Neural cell (in vitro differentiated cells): ENCODE measurements around the gene MACF1. TPM values are rescaled to one million over a fixed set of nuclear protein-coding genes. Genes with fewer than 3 reads are reported as not detected.

ENCODE experiments used
- H2AFZ ChIP-seq: fragments of 200-600, 300-800 bp; sonication (generic), shearing (Covaris generic); 2 replicates; pipeline ENCODE4 v1.6.0; 2014; ENCODE audit warnings: low read depth, mild to moderate bottlenecking, antibody characterized with exemption, low read length, moderate library complexity
- H3F3A ChIP-seq: fragments of 200-600 bp; shearing (Covaris generic); 2 replicates; pipeline ENCODE4 v1.6.1; 2016; ENCODE audit warnings: mild to moderate bottlenecking, moderate library complexity, mixed read lengths, antibody characterized with exemption, low read length; ENCODE audit not compliant: insufficient read depth, poor library complexity, severe bottlenecking
- H3K27ac ChIP-seq: fragments of 200-600, 300-800 bp; sonication (generic), shearing (Covaris generic); 2 replicates; pipeline ENCODE4 v1.5.1; 2014; ENCODE audit warnings: mild to moderate bottlenecking, low read length, moderate library complexity
- H3K27me3 ChIP-seq: fragments of 300-800, 200-600 bp; sonication (generic), shearing (Covaris generic); 2 replicates; pipeline ENCODE4 v1.6.0; 2014; ENCODE audit warnings: mild to moderate bottlenecking, low read depth, low read length, moderate library complexity; ENCODE audit not compliant: insufficient read depth
- H3K36me3 ChIP-seq: fragments of 300-800, 200-600 bp; sonication (generic), shearing (Covaris generic); 2 replicates; pipeline ENCODE4 v1.5.1; 2014; ENCODE audit warnings: mild to moderate bottlenecking, antibody characterized with exemption, low read length, moderate library complexity; ENCODE audit not compliant: insufficient read depth
- H3K4me2 ChIP-seq: fragments of 300-800, 200-600 bp; sonication (generic), shearing (Covaris generic); 2 replicates; pipeline ENCODE4 v1.6.0; 2014; ENCODE audit warnings: mild to moderate bottlenecking, low read length
- H3K4me3 ChIP-seq: fragments of 300-800, 200-600 bp; sonication (generic), shearing (Covaris generic); 2 replicates; pipeline ENCODE4 v1.5.1; 2014; ENCODE audit warnings: mild to moderate bottlenecking, low read length, moderate library complexity
- H3K79me2 ChIP-seq: fragments of 200-600 bp; shearing (Covaris generic); replicated peaks from 2 replicates; pipeline ENCODE4 v1.6.0; 2014; ENCODE audit warnings: mild to moderate bottlenecking, low read length, moderate library complexity; ENCODE audit not compliant: insufficient read depth
- H3K9ac ChIP-seq: fragments of 300-800, 200-600 bp; sonication (generic), shearing (Covaris generic); 2 replicates; pipeline ENCODE4 v1.6.1; 2016; ENCODE audit warnings: mild to moderate bottlenecking, low read length, mixed read lengths
- H3K9me2 ChIP-seq: fragments of 200-600 bp; shearing (Covaris generic); 2 replicates; pipeline ENCODE4 v1.6.1; 2016; ENCODE audit warnings: mild to moderate bottlenecking, low read length, mixed read lengths; ENCODE audit not compliant: insufficient read depth
- H3K9me3 ChIP-seq: fragments of 200-600, 300-800 bp; sonication (generic), shearing (Covaris generic); 2 replicates; pipeline ENCODE4 v1.6.1; 2016; ENCODE audit warnings: mild to moderate bottlenecking, mixed run types, low read length, moderate library complexity, mixed read lengths
- H4K20me1 ChIP-seq: fragments of 200-600 bp; shearing (Covaris generic); 2 replicates; pipeline ENCODE4 v1.6.1; 2016; ENCODE audit warnings: mild to moderate bottlenecking, mixed run types; ENCODE audit not compliant: insufficient read depth
- EP300 ChIP-seq: fragments of 450-650 bp; conservative IDR thresholded peaks from 2 replicates; pipeline ENCODE4 v1.6.1; 2014; ENCODE audit warnings: antibody characterized with exemption, mild to moderate bottlenecking, moderate library complexity; ENCODE audit not compliant: poor library complexity, severe bottlenecking
- EZH2 ChIP-seq: fragments of 200-600, 300-800 bp; shearing (Covaris generic), sonication (generic); IDR thresholded peaks from 2 replicates; pipeline ENCODE4 v1.6.1; 2014; ENCODE audit warnings: antibody characterized with exemption, low read length, borderline replicate concordance, mild to moderate bottlenecking; ENCODE audit not compliant: insufficient read depth, poor library complexity, severe bottlenecking
- MXI1 ChIP-seq: fragments of 450-650 bp; conservative IDR thresholded peaks from 2 replicates; pipeline ENCODE4 v1.6.1; 2014; ENCODE audit warnings: antibody characterized with exemption, mild to moderate bottlenecking; ENCODE audit not compliant: poor library complexity, severe bottlenecking
- POLR2AphosphoS5 ChIP-seq: IDR thresholded peaks from 2 replicates; pipeline ENCODE4 v1.6.1; 2012
- RAD21 ChIP-seq: fragments of 450-650 bp; conservative IDR thresholded peaks from 2 replicates; pipeline ENCODE4 v1.6.1; 2014; ENCODE audit warnings: antibody characterized with exemption, mild to moderate bottlenecking, moderate library complexity
- SMC3 ChIP-seq: fragments of 450-650 bp; conservative IDR thresholded peaks from 2 replicates; pipeline ENCODE4 v1.6.1; 2014; ENCODE audit warnings: antibody characterized with exemption, mild to moderate bottlenecking, moderate library complexity; ENCODE audit not compliant: poor library complexity
- TAF1 ChIP-seq: IDR thresholded peaks from 2 replicates; pipeline ENCODE4 v1.6.1; 2012; ENCODE audit warnings: low read depth
- polyA plus RNA-seq: library from polyadenylated mRNA; depleted of rRNA; stranded (reverse); fragments of >200 nt; gene quantifications from 2 replicates; pipeline ENCODE4 v1.2.3, GENCODE V29; 2014
- TF ChIP-seq, protein P1 (sequence below): fragments of 450-650 bp; IDR thresholded peaks from 2 replicates; pipeline ENCODE4 v1.5.1; 2014; ENCODE audit warnings: antibody characterized with exemption, mild to moderate bottlenecking, moderate library complexity; ENCODE audit not compliant: poor library complexity, severe bottlenecking
- TF ChIP-seq, protein P2 (sequence below): IDR thresholded peaks from 2 replicates; pipeline ENCODE4 v1.6.1; 2012; ENCODE audit warnings: borderline replicate concordance

The MACF1 gene
- polyA plus RNA-seq, 1 donor from 2014 or later, result 176 TPM

DNA sequence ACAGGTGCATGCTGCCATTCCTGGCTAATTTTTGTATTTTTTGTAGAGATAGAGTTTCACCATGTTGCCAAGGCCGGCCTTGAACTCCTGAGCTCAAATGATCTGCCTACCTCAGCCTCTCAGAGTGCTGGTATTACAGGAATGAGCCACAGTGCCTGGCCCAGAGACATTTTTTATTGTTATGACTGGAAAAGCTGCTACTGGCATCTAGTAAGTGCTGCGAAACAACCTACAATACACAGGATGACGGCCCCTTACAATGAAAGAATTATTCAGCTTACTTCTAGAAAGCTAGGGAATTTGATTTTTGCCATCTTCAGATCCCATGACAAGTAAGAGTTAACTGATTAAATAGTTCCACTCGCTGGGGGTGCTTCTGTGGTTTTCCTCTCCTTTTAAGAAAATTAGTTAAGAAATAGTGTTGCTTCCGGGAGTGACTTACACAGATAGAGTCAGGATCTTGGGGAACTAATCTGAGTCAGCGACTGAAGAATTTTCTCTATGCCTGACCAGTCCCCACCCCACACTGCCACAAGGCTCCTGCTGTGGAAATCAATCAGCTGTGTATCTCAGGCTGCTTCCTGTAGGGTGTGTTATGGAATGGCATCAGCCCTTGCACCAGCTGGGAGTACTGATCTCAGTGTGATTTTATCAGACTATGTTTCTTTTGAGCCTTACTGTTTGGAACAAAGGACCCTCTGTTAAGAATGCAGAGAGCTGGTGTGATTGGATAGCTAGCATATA is 194.0 kb downstream of the MACF1 start:
- peak overlapping the region; percentile 15 for H3K4me2 ChIP-seq
- H3K4me3 ChIP-seq, result peak overlapping the region; percentile 33
- H3K9ac ChIP-seq, result peak overlapping the region; percentile 6
- H3F3A ChIP-seq, result no peaks in the 10 kb centered on the region
- no peaks in the 10 kb centered on the region for H3K36me3 ChIP-seq
- no peaks in the 10 kb centered on the region for H3K27me3 ChIP-seq
- H3K27ac ChIP-seq, result peak overlapping the region; percentile 63
- no peaks in the 10 kb centered on the region for H3K9me2 ChIP-seq
- H3K9me3 ChIP-seq, result no peaks in the 10 kb centered on the region
- H2AFZ ChIP-seq, result no peak overlapping the region
- no peaks in the 10 kb centered on the region for H4K20me1 ChIP-seq
- TF ChIP-seq MXI1 (no peak), POLR2AphosphoS5 (peak; percentile 56), SMC3 (no peak), RAD21 (no peak), TAF1 (no peak), EP300 (no peak), EZH2 (no peak)
- TF ChIP-seq, protein P1, sequence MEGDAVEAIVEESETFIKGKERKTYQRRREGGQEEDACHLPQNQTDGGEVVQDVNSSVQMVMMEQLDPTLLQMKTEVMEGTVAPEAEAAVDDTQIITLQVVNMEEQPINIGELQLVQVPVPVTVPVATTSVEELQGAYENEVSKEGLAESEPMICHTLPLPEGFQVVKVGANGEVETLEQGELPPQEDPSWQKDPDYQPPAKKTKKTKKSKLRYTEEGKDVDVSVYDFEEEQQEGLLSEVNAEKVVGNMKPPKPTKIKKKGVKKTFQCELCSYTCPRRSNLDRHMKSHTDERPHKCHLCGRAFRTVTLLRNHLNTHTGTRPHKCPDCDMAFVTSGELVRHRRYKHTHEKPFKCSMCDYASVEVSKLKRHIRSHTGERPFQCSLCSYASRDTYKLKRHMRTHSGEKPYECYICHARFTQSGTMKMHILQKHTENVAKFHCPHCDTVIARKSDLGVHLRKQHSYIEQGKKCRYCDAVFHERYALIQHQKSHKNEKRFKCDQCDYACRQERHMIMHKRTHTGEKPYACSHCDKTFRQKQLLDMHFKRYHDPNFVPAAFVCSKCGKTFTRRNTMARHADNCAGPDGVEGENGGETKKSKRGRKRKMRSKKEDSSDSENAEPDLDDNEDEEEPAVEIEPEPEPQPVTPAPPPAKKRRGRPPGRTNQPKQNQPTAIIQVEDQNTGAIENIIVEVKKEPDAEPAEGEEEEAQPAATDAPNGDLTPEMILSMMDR, result no peak
- TF ChIP-seq, protein P2, sequence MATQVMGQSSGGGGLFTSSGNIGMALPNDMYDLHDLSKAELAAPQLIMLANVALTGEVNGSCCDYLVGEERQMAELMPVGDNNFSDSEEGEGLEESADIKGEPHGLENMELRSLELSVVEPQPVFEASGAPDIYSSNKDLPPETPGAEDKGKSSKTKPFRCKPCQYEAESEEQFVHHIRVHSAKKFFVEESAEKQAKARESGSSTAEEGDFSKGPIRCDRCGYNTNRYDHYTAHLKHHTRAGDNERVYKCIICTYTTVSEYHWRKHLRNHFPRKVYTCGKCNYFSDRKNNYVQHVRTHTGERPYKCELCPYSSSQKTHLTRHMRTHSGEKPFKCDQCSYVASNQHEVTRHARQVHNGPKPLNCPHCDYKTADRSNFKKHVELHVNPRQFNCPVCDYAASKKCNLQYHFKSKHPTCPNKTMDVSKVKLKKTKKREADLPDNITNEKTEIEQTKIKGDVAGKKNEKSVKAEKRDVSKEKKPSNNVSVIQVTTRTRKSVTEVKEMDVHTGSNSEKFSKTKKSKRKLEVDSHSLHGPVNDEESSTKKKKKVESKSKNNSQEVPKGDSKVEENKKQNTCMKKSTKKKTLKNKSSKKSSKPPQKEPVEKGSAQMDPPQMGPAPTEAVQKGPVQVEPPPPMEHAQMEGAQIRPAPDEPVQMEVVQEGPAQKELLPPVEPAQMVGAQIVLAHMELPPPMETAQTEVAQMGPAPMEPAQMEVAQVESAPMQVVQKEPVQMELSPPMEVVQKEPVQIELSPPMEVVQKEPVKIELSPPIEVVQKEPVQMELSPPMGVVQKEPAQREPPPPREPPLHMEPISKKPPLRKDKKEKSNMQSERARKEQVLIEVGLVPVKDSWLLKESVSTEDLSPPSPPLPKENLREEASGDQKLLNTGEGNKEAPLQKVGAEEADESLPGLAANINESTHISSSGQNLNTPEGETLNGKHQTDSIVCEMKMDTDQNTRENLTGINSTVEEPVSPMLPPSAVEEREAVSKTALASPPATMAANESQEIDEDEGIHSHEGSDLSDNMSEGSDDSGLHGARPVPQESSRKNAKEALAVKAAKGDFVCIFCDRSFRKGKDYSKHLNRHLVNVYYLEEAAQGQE, result peak; percentile 26
- H3K79me2 ChIP-seq, result peaks cover 34% of the 10 kb centered on the region

DNA sequence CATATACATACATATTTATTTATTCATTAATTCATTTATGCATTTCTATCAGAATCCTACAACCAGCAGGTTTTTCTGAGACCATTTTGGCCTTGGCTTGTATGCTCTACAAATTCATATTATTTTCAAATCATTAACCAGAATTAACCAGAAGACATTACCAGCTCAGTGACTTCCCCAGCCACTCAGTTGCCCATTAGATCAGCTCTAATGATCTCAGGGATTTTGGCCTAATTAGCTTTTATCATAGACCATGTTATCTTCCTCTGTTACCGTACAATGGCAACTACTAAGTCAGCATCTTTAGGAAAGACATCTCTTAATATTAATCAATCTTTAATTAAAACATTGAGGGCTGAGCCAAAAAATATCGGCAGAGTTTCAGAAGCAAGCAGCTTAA is 196.6 kb downstream of the MACF1 start:
- no peak overlapping the region for H3K4me2 ChIP-seq
- peaks cover 19% of the 10 kb centered on the region for H3K79me2 ChIP-seq
- H2AFZ ChIP-seq, result no peak overlapping the region
- no peaks in the 10 kb centered on the region for H3F3A ChIP-seq
- no peaks in the 10 kb centered on the region for H3K27me3 ChIP-seq
- no peak for TF ChIP-seq EP300
- no peak for TF ChIP-seq EZH2
- TF ChIP-seq SMC3, result no peak
- TF ChIP-seq RAD21, result no peak
- no peak for TF ChIP-seq POLR2AphosphoS5
- TF ChIP-seq, protein P1, result no peak
- TF ChIP-seq, protein P2, result no peak
- TF ChIP-seq TAF1, result no peak
- TF ChIP-seq MXI1, result no peak
- H4K20me1 ChIP-seq, result no peaks in the 10 kb centered on the region
- no peak overlapping the region for H3K27ac ChIP-seq
- H3K36me3 ChIP-seq, result no peaks in the 10 kb centered on the region
- H3K9ac ChIP-seq, result no peak overlapping the region
- H3K4me3 ChIP-seq, result no peak overlapping the region
- no peaks in the 10 kb centered on the region for H3K9me3 ChIP-seq
- no peaks in the 10 kb centered on the region for H3K9me2 ChIP-seq
